Hematopoietic multipotent progenitor cell treated with erythropoietin and hydrocortisone succinate and interleukin-3 and kit ligand, for 8 days (in vitro differentiated cells): Measurements from ENCODE around the gene C19orf67.
A peak's percentile ranks its signal among the peaks of the same experiment; 100 is the strongest.
"Not testable (repeated sequence)": the region's sequence is repeated elsewhere in the genome, so short reads cannot be mapped to it uniquely, and the experiment has no call there.

ENCODE experiments used
- DNase-seq: peaks from one replicate; pipeline ENCODE4 v3.0.0-alpha.2; 2015

Gene C19orf67

GRCh38 chr19:14055396-14055795 is 30.2 kb downstream of the C19orf67 start:
- DNase-seq, result no peak

GRCh38 chr19:14054721-14055120 is 30.9 kb downstream of the C19orf67 start:
- DNase-seq, result no peak

- no peak for DNase-seq
Measured at GRCh38 chr19:14054099-14054498, 31.5 kb downstream of the C19orf67 start.

DNA sequence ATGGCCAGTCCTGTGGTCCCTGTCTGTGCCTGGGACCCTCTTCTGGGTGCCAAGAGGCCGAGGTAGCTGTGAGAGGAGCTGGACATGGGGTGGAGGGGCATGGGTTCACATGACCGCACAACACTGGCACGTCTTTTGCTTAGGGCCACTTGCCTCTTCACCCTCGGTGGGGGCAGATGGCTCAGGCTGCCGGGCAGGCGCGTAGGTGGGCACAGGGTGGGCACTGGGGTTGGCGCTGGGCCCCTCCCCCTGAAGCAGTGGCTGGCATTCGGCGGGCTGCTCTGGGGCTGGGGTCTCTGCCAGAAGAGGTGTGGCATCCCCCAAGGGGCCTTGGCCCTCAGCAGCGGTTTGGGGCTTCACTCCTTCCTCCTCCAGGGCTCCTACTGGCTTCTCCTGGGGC is 32.1 kb downstream of the C19orf67 start:
- no peak for DNase-seq

GRCh38 chr19:14053032-14053431 is 32.6 kb downstream of the C19orf67 start:
- no peak for DNase-seq

- DNase-seq, result no peak
Measured at GRCh38 chr19:14052470-14052869, 33.1 kb downstream of the C19orf67 start.

DNA sequence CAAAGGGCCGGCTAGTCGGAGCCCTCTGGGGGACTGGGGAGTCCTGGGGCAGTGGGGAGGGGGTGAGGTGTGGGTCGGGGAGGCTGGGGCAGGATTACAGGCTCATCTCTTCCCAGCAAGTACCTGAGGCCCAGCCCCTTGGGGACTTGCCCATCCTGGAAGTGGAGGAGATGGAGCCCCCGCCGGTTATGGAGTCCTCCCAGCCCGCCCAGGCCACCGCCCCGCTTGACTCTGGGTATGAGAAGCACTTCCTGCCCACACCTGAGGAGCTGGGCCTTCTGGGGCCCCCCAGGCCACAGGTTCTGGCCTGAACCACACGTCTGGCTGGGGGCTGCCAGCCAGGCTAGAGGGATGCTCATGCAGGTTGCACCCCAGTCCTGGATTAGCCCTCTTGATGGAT is 33.6 kb downstream of the C19orf67 start:
- DNase-seq, result no peak

DNA sequence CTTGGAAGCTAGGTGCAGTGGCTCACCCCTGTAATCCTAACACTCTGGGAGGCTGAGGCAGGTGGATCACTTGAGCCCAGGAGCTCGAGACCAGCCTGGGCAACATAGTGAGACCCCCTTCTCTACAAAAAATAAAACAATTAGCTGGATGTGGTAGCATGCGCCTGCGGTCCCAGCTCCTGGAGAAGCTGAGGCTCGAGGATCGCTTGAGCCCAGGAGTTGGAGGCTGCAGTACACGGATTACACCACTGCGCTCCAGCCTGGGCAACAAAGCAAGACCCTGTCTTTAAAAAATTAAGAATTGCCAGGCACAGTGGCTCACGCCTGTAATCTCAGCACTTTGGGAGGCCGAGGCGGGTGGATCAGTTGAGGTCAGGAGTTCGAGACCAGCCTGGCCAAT is 34.6 kb downstream of the C19orf67 start:
- not testable (repeated sequence) for DNase-seq

DNA sequence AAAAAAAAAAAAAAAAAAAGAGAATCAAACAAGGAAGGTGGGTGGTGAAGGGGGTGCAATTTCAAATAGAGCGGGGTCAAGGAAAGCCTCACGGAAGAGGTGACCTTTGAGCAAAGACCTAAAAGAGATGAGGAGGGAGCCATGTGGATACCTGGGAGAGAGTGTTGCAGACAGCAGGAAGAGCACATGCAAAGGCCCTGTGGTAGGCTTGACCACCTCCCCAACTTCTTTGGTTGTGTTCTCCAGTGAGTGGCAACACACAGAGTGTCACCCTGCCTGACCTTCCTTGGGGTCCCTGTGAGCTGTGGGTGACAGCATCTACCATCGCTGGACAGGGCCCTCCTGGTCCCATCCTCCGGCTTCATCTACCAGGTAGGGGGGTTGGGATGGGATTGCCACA is 35.1 kb downstream of the C19orf67 start:
- DNase-seq, result no peak

DNA sequence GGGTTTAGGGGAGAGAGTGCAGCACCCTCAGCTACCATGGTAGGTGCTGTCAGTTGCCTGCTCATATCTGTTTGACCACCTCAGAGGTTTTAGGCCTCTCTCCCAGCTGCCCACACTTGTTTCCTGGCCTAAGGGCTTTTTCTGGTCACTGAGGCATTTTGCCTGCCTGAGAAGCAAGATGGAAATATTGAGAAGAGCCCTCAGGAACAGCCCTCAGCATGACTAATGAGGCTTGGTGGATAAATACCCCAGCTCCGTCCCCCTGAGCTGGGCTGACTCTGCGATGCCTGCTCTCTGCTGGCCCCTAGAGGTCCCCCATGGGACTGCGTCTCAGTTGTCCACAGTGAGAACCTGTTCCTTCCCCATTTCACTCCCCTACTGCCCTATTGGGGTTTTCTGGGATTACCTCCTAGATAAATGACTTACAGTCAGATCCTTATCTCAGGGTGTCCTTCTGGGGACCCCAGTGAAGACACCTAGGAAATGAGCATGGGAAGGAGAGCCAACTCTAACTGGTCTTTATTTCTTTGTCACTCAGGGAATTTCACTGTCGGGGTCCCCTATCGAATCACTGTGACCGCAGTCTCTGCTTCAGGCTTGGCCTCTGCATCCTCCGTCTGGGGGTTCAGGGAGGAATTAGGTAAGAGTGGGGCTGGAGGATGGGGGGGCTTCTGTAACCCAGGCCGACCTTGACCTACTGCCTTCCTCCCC is 37.0 kb downstream of the C19orf67 start:
- peak; percentile 65 for DNase-seq

GRCh38 chr19:14047866-14048265 is 37.7 kb downstream of the C19orf67 start:
- not testable (repeated sequence) for DNase-seq

- DNase-seq, result peak; percentile 83
Measured at GRCh38 chr19:14042659-14043608, 42.6 kb downstream of the C19orf67 start.

GRCh38 chr19:14039181-14039580 is 46.4 kb downstream of the C19orf67 start:
- no peak for DNase-seq

DNA sequence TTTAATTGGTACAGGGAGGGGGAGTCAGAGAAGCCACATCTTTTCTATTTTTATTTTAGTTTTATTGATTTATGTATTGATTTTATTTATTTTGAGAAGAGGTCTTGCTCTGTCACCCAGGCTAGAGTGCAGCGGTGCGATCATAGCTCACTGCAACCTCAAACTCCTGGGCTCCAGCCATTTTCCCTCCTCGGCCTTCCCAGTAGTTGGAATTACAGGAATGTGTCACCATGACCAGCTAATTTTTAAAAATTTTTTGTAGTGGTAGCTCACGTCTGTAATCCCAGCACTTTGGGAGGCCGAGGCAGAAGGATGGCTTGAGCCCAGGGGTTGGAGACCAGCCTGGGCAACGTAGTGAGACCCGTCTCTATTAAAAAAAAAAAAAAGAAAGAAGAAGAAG is 49.9 kb downstream of the C19orf67 start:
- no peak for DNase-seq

DNA sequence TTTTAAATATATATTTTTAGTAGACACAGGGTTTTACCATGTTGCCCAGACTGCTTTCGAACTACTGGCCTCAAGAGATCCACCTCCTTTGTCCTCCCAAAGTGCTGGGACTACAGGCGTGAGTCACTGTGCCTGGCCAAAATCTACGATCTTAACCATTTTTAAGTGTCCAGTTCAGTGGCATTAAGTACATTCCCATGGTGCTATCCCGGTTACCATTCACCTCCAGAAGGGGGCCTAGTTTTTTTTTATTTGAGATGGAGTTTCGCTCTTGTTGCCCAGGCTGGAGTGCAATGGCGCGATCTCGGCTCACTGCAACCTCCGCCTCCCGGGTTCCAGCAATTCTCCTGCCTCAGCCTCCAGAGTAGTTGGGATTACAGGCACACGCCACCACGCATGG is 50.4 kb downstream of the C19orf67 start:
- not testable (repeated sequence) for DNase-seq

DNA sequence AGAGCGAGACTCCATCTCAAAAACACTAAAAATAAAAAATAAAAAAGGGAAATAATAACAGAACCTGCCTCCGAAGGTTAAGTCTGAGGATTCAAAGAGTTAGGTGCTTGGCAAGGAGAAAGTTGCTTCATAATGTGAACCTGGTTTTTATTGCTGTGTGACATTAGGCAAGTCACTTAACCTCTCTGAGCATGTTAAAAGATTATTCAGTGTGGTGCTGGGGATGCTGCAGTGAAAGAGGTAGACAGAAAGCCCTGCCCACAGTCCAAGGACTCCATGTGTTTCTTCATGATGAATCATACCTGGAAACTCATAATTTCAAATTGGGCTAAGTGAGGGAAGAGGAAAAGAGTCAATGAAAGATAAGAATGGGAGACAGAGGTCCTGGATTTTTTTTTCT is 51.6 kb downstream of the C19orf67 start:
- DNase-seq, result no peak

DNA sequence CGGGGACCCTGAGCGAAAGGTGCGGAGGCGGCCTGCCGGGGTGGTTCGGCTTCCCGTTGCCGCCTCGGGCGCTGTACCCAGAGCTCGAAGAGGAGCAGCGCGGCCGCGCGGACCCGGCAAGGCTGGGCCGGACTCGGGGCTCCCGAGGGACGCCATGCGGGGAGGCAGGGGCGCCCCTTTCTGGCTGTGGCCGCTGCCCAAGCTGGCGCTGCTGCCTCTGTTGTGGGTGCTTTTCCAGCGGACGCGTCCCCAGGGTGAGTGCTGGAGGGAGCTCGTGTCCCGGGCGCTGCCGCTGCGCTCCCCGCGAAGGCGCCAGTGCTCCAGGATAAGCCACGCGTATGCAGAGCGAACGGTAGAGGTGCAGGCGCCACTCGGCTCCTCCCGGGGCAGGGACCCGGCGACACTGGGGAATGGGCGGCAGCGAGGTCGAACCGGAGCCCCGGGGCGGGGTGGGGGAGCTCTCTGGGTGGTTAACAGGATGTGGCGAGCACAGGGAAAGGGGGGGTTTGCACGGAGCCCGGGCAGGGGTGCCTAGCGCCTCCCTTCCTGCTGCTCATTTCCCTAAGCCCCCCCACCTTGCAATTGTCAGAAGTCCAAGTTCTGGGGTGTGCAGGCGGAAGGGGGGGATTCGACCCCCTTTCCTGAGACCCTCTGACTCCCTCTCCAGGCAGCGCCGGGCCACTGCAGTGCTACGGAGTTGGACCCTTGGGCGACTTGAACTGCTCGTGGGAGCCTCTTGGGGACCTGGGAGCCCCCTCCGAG is 53.7 kb downstream of the C19orf67 start, which contains the start of gene IL27RA:
Gene IL27RA, plus strand, starts transcription at position 44 of the 762 bp plus-strand sequence. Its CDS starts 111 bp downstream, at position 155.
- peak; percentile 77 for DNase-seq
